ENCODE results near the gene RHCG. TPM values are rescaled to one million over a fixed set of nuclear protein-coding genes. Genes with fewer than 3 reads are reported as not detected.

Gene RHCG
- total RNA-seq, 6 donors from 2014 or later = not detected

GRCh38 chr15:89436560-89437311 is 59.6 kb downstream of the RHCG start:
- H3K36me3 ChIP-seq = no peaks in the 10 kb centered on the region
- DNase-seq (no peak), ATAC-seq (ENCODE audit: low FRiP score in 2 of 2) (no peak)
- no peak overlapping the region for H3K4me3 ChIP-seq
- no peaks in the 10 kb centered on the region for H3K4me1 ChIP-seq
- no peaks in the 10 kb centered on the region for H3K27me3 ChIP-seq
- no peak for TF ChIP-seq POLR2AphosphoS5 (IDR thresholded peaks at IDR 0.05)
- TF ChIP-seq CTCF (IDR thresholded peaks at IDR 0.05) = no peak
- WGBS, 2 donors = 41 to 44% methylated on average over 7 of the region's 7 CpGs
- no peak overlapping the region for H3K27ac ChIP-seq
- no peaks in the 10 kb centered on the region for H3K9me3 ChIP-seq

- Histone ChIP-seq H3K9me3 (no peaks in the 10 kb centered on the region), H3K4me1 (peaks cover 0 to 8% (median 6%) of the 10 kb centered on the region in 4 donors), H3K36me3 (no peaks in the 10 kb centered on the region), H3K27me3 (no peaks in the 10 kb centered on the region), H3K4me3 (no peak overlapping the region), H3K27ac (no peak overlapping the region)
- ATAC-seq (ENCODE audit: low FRiP score in 2 of 2) (no peak), DNase-seq (peak in 1 of 2 donors; percentile 70)
- 59 to 70% methylated on average over 2 to 8 of the region's 8 CpGs for WGBS, 2 donors
- TF ChIP-seq CTCF (IDR thresholded peaks at IDR 0.05) (no peak), POLR2A (IDR thresholded peaks at IDR 0.05) (no peak), EP300 (IDR thresholded peaks at IDR 0.05) (no peak), POLR2AphosphoS5 (IDR thresholded peaks at IDR 0.05) (no peak)
Measured at GRCh38 chr15:89435362-89435761, 61.0 kb downstream of the RHCG start.

- 40 to 57% methylated on average over 1 to 2 of the region's 2 CpGs for WGBS, 2 donors
- Histone ChIP-seq H3K27me3 (no peaks in the 10 kb centered on the region), H3K27ac (no peak overlapping the region), H3K9me3 (no peaks in the 10 kb centered on the region), H3K36me3 (no peaks in the 10 kb centered on the region), H3K4me3 (no peak overlapping the region), H3K4me1 (peaks cover 0 to 12% (median 10%) of the 10 kb centered on the region in 4 donors)
- DNase-seq (no peak), ATAC-seq (ENCODE audit: low FRiP score in 2 of 2) (no peak)
- TF ChIP-seq EP300 (IDR thresholded peaks at IDR 0.05) = no peak
- no peak for TF ChIP-seq POLR2A (IDR thresholded peaks at IDR 0.05)
- no peak for TF ChIP-seq POLR2AphosphoS5 (IDR thresholded peaks at IDR 0.05)
- no peak for TF ChIP-seq CTCF (IDR thresholded peaks at IDR 0.05)
Measured at GRCh38 chr15:89433686-89434085, 62.7 kb downstream of the RHCG start.

- no peaks in the 10 kb centered on the region for H3K27me3 ChIP-seq
- no peak overlapping the region for H3K27ac ChIP-seq
- no peaks in the 10 kb centered on the region for H3K36me3 ChIP-seq
- H3K4me3 ChIP-seq = peak overlapping the region; percentile 18 to 48 (median 40)
- H3K9me3 ChIP-seq = no peaks in the 10 kb centered on the region
- TF ChIP-seq POLR2AphosphoS5 (IDR thresholded peaks at IDR 0.05) (no peak), POLR2A (IDR thresholded peaks at IDR 0.05) (no peak), CTCF (IDR thresholded peaks at IDR 0.05) (peak; percentile 96 to 98 (median 96))
- H3K4me1 ChIP-seq = peaks cover 0 to 12% (median 10%) of the 10 kb centered on the region in 4 donors
- DNase-seq (peak; percentile 77 to 89), ATAC-seq (ENCODE audit: low FRiP score in 2 of 2) (peak; percentile 86 to 94)
- WGBS, 2 donors = 3 to 6% methylated on average over 31 to 44 of the region's 44 CpGs
Measured at GRCh38 chr15:89430530-89431341, 65.6 kb downstream of the RHCG start.
